ENCODE measurements around the gene TRIOBP. TPM values are rescaled to one million over a fixed set of nuclear protein-coding genes. Genes with fewer than 3 reads are reported as not detected.

Gene TRIOBP
- total and polyA plus RNA-seq, 2 of the 13 experiments (the other 11 are each of a cell fraction or from before 2014, with no cell fraction given), result 6.1 to 15.4 TPM

DNA sequence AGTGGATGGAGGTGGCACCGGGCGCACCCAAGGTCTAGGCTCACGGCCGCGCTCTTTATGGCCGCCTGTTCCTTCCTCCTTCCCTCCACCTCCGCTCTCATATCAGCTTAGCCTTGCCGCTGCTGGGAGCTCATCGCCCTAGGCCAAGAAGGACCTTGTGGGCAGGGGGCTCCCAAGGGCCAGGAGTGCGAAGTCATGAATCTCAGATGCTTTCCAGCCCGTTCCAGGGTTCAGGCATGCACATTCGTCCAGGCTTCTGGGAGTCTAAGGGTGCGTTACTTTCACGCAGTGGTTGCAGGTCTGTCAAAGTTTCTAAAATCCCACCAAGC, 122.2 kb downstream of the TRIOBP start:
- no peak for FAIRE-seq
- TF ChIP-seq DNMT3B (CRISPR knock-in tag; conservative IDR thresholded peaks at IDR 0.05), result no peak
- no peak for TF ChIP-seq STAT5B (CRISPR knock-in tag; IDR thresholded peaks at IDR 0.05)
- TF ChIP-seq, protein P1, sequence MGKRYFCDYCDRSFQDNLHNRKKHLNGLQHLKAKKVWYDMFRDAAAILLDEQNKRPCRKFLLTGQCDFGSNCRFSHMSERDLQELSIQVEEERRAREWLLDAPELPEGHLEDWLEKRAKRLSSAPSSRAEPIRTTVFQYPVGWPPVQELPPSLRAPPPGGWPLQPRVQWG (CRISPR knock-in tag; IDR thresholded peaks at IDR 0.05; ENCODE audit: borderline replicate concordance, low read depth), result no peak
- no peak for TF ChIP-seq ATF7 (IDR thresholded peaks at IDR 0.05)
- TF ChIP-seq ATF7 (CRISPR knock-in tag; IDR thresholded peaks at IDR 0.05), result no peak
- no peak for TF ChIP-seq MAZ (IDR thresholded peaks at IDR 0.05; ENCODE audit: borderline replicate concordance, low read depth, low read length)
- TF ChIP-seq MAZ (CRISPR knock-in tag; IDR thresholded peaks at IDR 0.05; ENCODE audit: low read depth), result no peak
- no peak for TF ChIP-seq ZNF761 (CRISPR knock-in tag; conservative IDR thresholded peaks at IDR 0.05)
- TF ChIP-seq SOX5 (CRISPR knock-in tag; IDR thresholded peaks at IDR 0.05; ENCODE audit: borderline replicate concordance), result no peak
- TF ChIP-seq, protein P2, sequence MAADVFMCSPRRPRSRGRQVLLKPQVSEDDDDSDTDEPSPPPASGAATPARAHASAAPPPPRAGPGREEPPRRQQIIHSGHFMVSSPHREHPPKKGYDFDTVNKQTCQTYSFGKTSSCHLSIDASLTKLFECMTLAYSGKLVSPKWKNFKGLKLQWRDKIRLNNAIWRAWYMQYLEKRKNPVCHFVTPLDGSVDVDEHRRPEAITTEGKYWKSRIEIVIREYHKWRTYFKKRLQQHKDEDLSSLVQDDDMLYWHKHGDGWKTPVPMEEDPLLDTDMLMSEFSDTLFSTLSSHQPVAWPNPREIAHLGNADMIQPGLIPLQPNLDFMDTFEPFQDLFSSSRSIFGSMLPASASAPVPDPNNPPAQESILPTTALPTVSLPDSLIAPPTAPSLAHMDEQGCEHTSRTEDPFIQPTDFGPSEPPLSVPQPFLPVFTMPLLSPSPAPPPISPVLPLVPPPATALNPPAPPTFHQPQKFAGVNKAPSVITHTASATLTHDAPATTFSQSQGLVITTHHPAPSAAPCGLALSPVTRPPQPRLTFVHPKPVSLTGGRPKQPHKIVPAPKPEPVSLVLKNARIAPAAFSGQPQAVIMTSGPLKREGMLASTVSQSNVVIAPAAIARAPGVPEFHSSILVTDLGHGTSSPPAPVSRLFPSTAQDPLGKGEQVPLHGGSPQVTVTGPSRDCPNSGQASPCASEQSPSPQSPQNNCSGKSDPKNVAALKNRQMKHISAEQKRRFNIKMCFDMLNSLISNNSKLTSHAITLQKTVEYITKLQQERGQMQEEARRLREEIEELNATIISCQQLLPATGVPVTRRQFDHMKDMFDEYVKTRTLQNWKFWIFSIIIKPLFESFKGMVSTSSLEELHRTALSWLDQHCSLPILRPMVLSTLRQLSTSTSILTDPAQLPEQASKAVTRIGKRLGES (CRISPR knock-in tag; IDR thresholded peaks at IDR 0.05; ENCODE audit: borderline replicate concordance), result no peak
- no peak for TF ChIP-seq NCOA2 (CRISPR knock-in tag; IDR thresholded peaks at IDR 0.05)
- TF ChIP-seq, protein P3, sequence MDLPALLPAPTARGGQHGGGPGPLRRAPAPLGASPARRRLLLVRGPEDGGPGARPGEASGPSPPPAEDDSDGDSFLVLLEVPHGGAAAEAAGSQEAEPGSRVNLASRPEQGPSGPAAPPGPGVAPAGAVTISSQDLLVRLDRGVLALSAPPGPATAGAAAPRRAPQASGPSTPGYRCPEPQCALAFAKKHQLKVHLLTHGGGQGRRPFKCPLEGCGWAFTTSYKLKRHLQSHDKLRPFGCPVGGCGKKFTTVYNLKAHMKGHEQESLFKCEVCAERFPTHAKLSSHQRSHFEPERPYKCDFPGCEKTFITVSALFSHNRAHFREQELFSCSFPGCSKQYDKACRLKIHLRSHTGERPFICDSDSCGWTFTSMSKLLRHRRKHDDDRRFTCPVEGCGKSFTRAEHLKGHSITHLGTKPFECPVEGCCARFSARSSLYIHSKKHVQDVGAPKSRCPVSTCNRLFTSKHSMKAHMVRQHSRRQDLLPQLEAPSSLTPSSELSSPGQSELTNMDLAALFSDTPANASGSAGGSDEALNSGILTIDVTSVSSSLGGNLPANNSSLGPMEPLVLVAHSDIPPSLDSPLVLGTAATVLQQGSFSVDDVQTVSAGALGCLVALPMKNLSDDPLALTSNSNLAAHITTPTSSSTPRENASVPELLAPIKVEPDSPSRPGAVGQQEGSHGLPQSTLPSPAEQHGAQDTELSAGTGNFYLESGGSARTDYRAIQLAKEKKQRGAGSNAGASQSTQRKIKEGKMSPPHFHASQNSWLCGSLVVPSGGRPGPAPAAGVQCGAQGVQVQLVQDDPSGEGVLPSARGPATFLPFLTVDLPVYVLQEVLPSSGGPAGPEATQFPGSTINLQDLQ (CRISPR knock-in tag; IDR thresholded peaks at IDR 0.05), result no peak
- TF ChIP-seq ZSCAN20 (CRISPR knock-in tag; IDR thresholded peaks at IDR 0.05; ENCODE audit: borderline replicate concordance), result no peak
- no peak for TF ChIP-seq ZNF670 (CRISPR knock-in tag; IDR thresholded peaks at IDR 0.05; ENCODE audit: borderline replicate concordance)
- TF ChIP-seq, protein P4, sequence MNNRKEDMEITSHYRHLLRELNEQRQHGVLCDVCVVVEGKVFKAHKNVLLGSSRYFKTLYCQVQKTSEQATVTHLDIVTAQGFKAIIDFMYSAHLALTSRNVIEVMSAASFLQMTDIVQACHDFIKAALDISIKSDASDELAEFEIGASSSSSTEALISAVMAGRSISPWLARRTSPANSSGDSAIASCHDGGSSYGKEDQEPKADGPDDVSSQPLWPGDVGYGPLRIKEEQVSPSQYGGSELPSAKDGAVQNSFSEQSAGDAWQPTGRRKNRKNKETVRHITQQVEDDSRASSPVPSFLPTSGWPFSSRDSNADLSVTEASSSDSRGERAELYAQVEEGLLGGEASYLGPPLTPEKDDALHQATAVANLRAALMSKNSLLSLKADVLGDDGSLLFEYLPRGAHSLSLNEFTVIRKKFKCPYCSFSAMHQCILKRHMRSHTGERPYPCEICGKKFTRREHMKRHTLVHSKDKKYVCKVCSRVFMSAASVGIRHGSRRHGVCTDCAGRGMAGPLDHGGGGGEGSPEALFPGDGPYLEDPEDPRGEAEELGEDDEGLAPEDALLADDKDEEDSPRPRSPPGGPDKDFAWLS (CRISPR knock-in tag; IDR thresholded peaks at IDR 0.05; ENCODE audit: borderline replicate concordance), result no peak
- no peak for TF ChIP-seq NONO (IDR thresholded peaks at IDR 0.05)
- TF ChIP-seq NONO (CRISPR knock-in tag; conservative IDR thresholded peaks at IDR 0.05), result no peak
- no peak for TF ChIP-seq TBP (CRISPR knock-in tag; IDR thresholded peaks at IDR 0.05)
- no peak for TF ChIP-seq ZNF75D (CRISPR knock-in tag; IDR thresholded peaks at IDR 0.05; ENCODE audit: borderline replicate concordance)

More for the DNA sequence above, 122.2 kb downstream of the TRIOBP start:
- DNase-seq (ENCODE audit: low spot score), result no peak
- no peaks in the 10 kb centered on the region for H3K79me2 ChIP-seq (ENCODE audit: insufficient read depth, low read length)
- H3K9me3 ChIP-seq (ENCODE audit: low read length), result no peaks in the 10 kb centered on the region
- H3K9ac ChIP-seq (ENCODE audit: insufficient read depth, low read depth, low read length), result no peak overlapping the region
- no peak overlapping the region for H3K27ac ChIP-seq (ENCODE audit: extremely low read length, insufficient read depth, low read length)
- ChIA-PET POLR2A (interaction anchor here (2.3 to 5.5 kb wide), 5 partner anchors 8 to 45 kb away, joined by 8 to 67 read pairs (median 53); partner anchors contain the start of genes ANKRD54 and GCAT), CTCF (ENCODE audit: low intra/inter-chr PET ratio, low total read pairs) (no interaction called here)
- in situ Hi-C loops (cut with HindIII; ENCODE audit: extremely low pct_ligation_motif_present, low pct_unique_long_range_greater_than_20kb), result loop anchor here (5.0 to 10.0 kb wide), 2 partner anchors 43 to 116 kb away; no protein-coding TSS in a partner anchor
- ATAC-seq, result no peak
- intact Hi-C loops (cut with micrococcal nuclease; ENCODE audit: unreplicated experiment), result no loop called here
- 97% methylated on average over 14 of the region's 14 CpGs for WGBS (ENCODE audit: low lambda C conversion rate)
- H3K4me2 ChIP-seq (ENCODE audit: low read depth, low read length), result no peak overlapping the region
- H3K27me3 ChIP-seq (ENCODE audit: control insufficient read depth in 1 of 2, insufficient read depth in 2 of 2, low read length in 2 of 2), result no peaks in the 10 kb centered on the region
- H3K36me3 ChIP-seq (replicated peaks in 1 of 2; ENCODE audit: control insufficient read depth in 1 of 2, insufficient read depth in 2 of 2, low read length in 2 of 2), result peaks cover 5 to 18% of the 10 kb centered on the region in 2 experiments; a peak in 4 of 5 replicates
- no peak overlapping the region for H3K4me3 ChIP-seq (replicated peaks in 1 of 3; ENCODE audit: insufficient read depth in 1 of 3, low read depth in 2 of 3, low read length in 3 of 3)
- no TSS peak for BruUV-seq (replicated peaks)
- no peaks in the 10 kb centered on the region for H4K20me1 ChIP-seq (ENCODE audit: insufficient read depth, low read length)
- H2AFZ ChIP-seq (ENCODE audit: low read length), result no peak overlapping the region
- peaks cover 60% of the 10 kb centered on the region for H3K4me1 ChIP-seq (ENCODE audit: insufficient read depth, low read length)
